Head of caudate nucleus (tissue), 42 donors: ENCODE results near the gene RBM22.

Experiments used
- DNase-seq, 42 donors: peaks; one replicate each; pipeline versions ENCODE4 v3.0.0 to v3.0.0-alpha.2; 2020 to 2021; ENCODE audit warnings: mixed read lengths in 7 of 42
- intact Hi-C: fragments of 100-400 bp; cut with DNase I; formaldehyde crosslinking; loops from one replicate; pipeline ENCODE4 v1.15.0; 2022

Gene RBM22

DNA sequence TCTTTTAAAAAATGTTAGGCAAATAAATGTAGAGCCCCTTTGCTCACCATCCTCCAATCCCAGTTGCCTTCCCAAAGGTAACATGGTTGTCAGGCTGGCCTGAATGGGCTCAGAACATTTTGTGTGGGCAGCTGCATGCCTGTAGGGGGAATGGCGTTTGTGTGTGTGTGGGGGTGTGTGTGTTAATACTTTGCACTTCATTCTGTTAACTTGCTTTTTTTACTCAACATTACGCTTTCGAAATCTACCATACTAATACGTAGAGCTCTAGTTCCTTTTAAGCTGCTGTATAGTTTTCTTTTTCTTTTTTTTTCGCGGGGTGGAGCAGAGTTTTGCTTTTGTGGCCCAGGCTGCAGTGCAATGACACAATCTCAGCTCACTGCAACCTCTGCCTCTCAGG, 25.8 kb downstream of the RBM22 start:
- DNase-seq = peak in 2 of 42 donors; percentile 25 to 26
- intact Hi-C loops = no loop called here

DNA sequence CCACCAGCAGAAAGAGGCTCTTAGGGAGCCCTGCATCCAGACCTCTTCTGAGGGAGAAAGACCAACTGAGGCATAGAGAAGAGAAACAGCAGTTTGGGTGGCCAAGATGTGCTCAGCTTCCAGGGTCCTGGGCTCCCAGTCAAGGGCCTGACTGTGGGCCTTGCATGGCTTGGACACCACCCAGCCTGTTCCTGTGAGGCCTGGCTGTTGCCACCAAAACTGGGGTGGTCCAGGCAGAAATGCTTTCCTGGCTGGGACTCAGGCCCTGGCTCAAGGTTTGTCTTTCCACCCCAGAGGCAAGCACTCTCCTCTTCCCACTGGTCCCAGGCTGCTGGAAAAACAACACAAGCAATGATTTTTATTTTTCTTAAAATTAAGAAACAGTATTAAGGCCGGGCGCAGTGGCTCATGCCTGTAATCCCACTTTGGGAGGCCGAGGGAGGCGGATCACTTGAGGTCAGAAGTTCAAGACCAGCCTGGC, 26.5 kb downstream of the RBM22 start:
- intact Hi-C loops = no loop called here
- DNase-seq = peak in 6 of 42 donors; percentile 25 to 53 (median 42)

DNA sequence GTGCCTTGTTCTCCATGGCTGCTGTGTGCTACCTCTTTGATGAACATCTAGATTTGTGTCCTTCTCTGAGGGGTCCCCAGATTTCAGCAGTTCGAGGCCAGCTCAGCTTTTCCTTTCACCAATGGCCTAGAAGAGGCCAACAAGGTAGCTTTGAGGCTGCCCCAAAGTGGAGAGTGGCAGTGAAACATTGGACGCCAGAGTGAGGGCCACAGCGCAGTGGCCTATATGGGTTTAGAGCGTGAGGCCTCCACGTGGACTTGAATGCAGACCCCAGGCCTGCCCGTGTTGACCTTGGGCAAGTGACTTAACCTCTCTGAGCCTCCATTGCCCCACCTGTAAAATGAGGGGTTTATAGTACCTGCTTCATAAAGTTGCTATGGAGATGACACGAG, 28.0 kb downstream of the RBM22 start:
- DNase-seq = no peak
- intact Hi-C loops = no loop called here

DNA sequence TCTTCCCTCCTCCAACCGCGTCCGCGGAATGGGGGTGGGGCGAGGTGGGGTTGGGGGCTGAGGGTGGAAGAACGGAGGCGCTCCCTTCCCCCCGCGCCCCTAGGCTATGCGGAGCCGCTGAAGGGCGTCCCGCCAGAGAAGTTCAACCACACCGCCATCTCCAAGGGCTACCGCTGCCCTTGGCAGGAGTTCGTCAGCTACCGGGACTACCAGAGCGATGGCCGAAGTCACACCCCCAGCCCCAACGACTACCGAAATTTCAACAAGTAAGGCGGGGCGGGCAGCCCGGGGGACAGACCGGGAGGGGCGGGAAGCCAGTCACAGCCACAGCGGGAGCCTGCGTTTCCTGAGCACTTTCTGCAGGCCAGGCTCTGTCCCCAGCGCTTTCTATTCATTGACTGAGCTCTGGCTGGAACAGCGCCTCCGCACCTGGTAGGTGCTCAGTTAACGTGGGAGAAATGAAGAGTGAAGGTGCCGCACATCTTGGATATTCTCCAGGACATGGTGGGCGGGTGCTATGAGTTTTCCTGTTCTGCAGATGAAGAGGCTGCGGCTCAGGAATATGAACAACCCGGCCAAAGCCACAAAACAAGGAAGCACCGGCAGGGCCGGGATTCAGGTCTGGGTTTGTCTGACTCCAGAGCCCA, 28.5 kb downstream of the RBM22 start:
- intact Hi-C loops = no loop called here
- peak in 40 of 42 donors; percentile 31 to 91 (median 66) for DNase-seq

DNA sequence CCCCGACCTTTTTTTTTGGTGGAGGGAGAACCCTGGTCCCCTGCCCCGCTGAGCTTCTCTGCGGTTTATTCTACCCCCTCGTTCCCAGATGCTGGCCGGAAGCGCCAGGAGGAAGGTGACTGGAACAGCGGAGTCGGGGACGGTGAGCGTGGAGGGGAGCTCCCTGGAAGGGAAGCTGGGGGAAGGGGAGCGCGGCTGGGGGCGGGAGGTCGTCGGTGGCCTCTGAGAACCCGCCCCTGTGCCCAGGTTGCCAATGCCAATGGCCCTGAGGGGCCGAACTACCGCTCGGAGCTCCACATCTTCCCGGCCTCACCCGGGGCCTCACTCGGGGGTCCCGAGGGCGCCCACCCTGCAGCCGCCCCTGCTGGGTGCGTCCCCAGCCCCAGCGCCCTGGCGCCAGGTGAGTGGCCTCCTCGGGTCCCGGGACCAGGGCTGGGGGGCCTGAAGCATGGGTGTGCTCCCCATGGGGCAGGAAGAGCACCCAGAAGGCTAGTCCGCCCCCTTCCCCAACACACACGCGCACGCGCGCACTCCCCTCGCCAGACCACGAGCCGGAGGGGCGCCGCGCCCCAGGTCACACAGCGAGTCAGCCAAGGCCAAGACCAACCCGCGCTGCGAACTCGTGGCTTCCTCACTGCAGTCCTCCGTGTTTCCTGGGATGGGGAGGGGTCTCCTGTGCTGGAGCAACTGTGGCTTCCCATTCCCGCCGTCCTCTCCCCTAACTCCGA, 29.2 kb downstream of the RBM22 start:
- peak in 3 of 42 donors; percentile 37 to 47 (median 42) for DNase-seq
- intact Hi-C loops = no loop called here

DNA sequence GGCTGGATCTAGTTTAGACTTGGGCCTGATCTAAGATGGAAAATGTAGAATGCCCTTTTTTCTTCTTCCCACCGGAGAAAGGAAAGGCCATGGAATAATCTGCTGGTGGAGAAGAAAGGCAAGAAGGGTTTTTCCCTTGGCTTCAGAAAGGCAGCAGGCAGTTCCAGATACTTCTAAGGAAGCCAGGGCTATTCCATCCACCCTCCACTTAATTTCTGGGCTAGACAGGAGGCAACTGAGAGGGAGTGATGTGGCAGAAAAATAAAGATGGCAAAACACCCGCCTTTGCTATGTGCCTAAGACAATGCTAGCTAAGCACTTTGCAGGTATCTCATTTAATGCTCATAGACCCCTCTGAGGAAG, 29.9 kb downstream of the RBM22 start:
- intact Hi-C loops = no loop called here
- DNase-seq = peak in 1 of 42 donors; percentile 7

DNA sequence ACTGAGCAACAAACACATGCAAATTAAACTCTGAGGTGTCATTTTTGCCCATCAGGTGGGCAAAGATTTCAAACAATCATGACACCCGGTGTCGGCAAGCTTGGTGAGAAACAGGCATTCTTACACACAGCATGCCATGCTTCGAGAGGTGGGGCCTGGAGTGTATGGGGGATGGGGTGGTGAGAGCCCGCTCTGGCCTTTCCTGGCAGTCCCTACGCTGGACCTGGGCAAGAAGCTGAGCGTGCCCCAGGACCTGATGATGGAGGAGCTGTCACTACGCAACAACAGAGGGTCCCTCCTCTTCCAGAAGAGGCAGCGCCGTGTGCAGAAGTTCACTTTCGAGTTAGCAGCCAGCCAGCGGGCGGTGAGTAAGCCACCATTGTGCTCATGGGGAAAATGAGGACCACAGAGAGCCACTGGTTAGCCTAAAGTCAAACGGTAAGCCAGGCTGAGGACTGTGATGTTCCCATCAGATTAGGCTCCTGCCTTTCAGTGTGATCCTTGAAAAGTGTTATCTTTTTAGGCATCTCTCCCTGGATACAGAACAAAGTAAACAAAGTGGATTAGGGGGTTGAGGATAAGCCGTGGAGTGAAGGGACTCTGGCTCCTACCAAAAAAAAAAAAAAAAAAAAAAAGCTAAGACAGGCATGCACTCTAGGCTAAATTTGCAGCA, 30.5 kb downstream of the RBM22 start:
- intact Hi-C loops = no loop called here
- no peak for DNase-seq

DNA sequence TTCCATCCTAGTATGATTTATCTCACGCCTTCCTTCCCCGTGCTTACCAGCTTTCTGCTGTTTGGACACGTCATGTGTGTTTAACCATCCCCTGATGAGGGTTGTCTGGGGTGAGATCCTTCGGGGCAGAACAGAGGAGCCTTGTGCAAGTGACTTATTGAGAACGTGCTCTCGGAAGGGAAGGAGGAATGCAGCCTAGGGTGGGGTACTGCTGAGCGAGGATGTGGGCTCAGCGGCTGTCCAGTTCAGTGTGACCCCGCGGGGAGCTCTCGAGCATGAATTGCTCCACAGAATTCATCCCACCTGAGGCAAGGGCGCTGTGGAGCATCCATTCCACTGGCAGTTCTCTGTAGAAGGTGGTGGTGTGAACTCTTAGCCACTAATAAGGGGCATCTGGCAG, 35.8 kb downstream of the RBM22 start:
- DNase-seq = peak in 4 of 42 donors; percentile 11 to 37 (median 14)
- intact Hi-C loops = no loop called here

DNA sequence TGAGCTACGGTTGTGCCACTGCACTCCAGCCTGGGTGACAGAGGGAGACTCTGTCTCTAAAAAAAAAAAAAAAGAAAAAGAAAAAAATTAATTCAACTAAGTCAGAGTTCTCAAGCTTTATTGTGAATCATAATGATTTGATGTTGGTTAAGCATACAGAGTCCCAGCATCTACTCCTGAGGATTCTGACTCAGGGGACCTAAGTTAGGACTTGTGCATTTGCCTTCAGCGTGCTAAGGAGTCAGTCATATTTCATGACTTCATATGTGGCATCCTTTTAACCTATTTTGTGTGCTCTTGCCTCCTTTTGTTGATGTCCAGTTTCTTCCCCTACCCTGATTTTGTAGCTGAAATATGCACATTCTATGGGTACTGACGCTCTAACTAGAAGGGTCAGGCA, 36.9 kb downstream of the RBM22 start:
- DNase-seq = no peak
- intact Hi-C loops = no loop called here

DNA sequence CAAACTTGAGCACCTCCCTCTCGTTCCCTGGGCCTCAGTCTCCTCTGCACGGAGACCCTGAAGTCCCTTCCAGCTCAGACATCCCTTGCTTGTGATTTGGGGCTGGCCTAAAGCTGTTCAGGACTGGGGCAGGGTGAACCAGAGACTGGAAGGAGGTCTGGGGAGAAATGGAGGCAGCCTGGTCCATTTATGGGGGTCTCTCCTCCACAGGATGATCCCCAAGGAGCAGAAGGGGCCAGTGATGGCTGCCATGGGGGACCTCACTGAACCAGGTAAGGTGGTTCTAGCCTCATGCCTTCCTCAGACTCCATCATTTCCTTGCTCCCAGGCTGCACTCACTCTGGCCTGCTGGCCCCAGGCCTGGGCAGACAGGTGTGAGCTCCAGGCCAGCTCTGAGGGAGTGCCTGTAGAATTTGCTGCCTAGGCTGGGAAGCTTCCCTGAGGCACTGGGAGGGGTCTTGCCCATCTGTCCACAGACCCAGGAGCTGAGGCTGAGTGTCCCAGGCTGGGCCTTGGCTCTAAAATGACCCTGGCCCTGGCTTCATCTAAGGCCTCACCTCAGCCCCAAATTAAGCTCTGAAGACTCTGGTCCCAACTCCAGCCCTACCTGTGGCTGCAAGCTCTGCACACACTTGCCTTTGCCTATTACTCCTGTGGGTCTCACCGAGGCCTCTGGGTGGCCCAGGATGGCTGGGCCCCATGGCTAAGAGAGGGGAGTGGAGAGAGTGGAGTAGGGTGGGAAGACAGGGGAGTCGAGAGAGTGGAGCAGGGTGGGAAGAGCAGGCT, 37.9 kb downstream of the RBM22 start:
- peak in 3 of 42 donors; percentile 4 to 25 (median 7) for DNase-seq
- intact Hi-C loops = no loop called here

DNA sequence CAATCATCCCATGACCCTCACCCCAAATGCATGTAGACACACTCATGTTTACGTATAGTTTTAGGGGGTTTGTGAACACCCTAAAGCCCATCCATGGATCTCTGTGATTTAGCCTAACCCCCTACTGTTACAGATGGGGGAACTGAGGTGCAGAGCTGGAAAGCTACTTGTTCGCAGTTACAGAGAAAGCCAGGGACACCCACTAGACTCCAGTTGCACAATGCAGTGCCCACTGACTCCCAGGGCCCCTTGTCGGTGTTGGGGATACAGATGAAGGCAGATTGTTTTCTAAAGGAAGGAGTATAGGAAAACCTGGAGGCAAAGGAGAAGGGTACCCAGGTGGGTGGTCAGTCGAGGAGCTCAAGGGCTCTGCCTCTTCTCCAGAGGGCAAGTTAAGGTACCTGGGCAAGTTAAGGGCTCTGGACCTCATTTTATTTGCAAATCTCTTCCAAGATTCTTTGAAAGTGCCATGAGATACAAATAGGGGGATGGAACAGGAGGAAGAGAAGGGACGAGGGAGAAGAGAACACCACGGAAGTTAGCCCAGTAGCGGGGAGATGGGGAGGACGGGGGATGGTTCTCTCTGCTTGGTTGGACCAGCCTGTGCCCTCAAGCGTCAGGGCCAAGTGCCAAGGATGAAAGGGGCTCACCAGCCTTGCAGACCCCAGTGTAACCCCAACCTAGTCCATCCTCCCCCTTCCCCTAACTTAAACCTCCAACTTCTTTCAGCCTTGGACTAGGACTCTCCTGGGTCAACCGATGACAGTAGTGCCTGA, 38.9 kb downstream of the RBM22 start:
- peak in 1 of 42 donors; percentile 9 for DNase-seq
- intact Hi-C loops = no loop called here

DNA sequence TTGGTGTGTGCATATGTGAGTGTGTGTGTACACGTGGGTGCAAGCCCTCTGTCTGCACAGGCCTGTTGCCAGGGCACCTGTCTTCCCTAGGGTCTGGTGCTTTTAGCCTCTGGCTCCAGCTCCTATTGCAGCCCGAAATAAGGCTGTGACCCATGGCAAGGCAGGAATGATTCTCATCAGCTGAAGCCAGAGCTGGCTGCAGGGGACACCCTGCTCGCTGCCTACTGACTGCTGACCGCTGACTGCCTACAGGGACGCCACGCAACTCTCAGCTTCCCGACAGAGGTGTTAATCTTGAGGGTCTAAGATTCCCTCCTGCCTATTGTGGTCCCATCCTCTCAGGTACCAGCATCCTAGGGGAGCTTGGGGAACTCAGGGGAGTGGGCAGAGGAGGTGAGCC, 39.8 kb downstream of the RBM22 start, which contains the start of gene MYOZ3:
Gene MYOZ3 (plus strand): TSS at position 166 of the 400 bp plus-strand sequence. CDS start 1,691 bp downstream, outside the sequence.
- intact Hi-C loops = no loop called here
- DNase-seq = peak in 1 of 42 donors; percentile 25

DNA sequence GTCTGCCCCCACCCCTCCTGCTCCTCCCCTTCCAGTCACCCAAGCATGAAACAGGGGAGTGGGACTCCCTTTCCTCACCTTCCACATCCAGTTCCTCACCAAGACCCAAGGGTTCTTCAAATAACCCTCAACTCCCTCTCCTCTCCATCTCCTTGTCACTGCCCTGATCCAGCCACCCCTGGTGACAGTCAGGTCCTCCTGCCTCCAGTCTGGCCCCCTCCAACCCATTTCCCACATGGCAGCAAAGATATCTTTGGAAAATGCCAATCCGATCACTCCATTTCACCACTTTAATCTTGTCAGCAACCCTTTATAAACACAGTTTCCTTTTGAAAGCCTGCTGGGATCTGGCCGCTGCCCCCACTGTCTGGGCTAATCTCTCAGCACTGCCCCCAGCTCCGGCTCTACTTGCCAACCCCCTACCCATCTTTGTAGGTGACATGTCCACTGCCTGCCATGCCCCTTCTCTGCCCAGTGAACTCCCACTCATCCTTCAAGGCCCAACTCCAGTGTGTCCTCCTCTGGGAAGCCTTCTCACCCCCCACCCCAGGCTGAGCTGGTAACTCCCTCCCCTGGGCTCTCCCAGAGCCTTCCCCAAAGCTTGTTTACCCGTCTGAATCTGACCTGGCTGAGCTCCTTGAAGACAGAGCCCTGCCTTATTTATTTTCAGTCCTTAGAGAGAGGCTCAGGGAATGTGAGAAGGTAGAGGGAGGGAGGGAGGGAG, 40.6 kb downstream of the RBM22 start:
- intact Hi-C loops = no loop called here
- DNase-seq = peak in 3 of 42 donors; percentile 0 to 31 (median 4)

DNA sequence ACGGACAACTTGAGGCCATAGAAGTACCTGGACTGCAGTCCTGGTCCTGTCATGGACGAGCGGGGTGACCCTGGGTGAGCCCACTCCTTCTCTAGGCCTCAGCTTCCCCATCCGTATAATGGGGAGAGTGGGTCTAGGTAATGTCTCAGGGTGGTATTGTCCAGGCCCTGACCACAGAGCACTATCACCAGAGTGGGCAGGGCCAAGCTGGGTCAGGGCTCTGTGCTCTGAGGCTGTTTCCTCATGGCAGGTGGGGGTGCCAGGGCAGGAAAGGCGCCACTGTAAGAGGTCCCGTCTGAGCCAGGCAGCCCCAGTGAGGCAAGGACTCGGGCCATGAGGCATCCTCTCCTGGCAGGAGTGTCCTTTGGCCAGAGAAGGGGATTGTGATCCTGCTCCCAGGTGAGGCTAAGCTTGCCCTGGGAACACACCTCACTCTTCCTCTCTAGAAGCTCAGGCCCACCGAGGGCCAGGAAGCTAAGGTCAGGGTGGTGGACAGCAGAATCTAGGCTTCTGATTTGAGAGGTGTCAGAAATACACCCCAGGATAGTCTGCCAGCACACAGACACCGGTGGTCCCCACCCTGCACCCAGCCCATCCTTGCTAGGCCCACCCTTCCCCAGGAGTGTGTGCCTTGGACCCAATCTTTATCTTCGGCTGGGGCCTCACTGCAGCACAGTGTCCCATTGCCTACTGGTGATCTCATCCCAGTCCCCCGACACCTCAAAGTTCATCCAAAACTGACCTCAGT, 41.3 kb downstream of the RBM22 start:
- peak in 5 of 42 donors; percentile 9 to 34 (median 14) for DNase-seq
- intact Hi-C loops = loop anchor here (5.0 to 10.0 kb wide), 2 partner anchors 97 to 205 kb away; no protein-coding TSS in a partner anchor

DNA sequence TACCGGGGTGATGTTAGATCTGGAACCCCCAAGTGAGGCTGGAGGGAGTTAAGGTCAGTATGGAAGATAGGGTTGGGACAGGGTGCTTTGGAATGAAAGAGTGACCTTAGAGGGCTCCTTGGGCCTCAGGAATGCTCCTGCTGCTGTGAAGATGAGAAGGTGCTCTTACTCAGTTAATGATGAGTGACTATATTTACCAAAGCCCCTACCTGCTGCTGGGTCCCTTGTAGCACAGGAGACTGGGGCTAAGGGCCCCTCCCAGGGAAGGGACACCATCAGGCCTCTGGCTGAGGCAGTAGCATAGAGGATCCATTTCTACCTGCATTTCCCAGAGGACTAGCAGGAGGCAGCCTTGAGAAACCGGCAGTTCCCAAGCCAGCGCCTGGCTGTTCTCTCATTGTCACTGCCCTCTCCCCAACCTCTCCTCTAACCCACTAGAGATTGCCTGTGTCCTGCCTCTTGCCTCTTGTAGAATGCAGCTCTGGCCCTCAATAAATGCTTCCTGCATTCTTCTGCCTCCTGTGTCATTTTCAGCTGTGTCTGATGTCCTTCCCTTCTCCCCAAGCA, 42.1 kb downstream of the RBM22 start:
- intact Hi-C loops = loop anchor here (5.0 to 10.0 kb wide), 2 partner anchors 96 to 204 kb away; no protein-coding TSS in a partner anchor
- DNase-seq = peak in 4 of 42 donors; percentile 11 to 21 (median 13)

DNA sequence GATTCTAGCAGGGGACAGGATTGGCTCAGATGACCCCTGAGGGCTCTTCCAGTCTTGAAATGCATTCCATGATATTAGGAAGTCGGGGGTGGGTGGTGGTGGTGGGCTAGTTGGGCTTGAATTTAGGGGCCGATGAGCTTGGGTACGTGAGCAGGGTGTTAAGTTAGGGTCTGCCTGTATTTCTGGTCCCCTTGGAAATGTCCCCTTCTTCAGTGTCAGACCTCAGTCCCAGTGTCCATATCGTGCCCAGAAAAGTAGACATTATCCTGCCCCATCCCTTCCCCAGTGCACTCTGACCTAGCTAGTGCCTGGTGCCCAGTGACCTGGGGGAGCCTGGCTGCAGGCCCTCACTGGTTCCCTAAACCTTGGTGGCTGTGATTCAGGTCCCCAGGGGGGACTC, 42.7 kb downstream of the RBM22 start:
- peak in 1 of 42 donors; percentile 16 for DNase-seq

More for the DNA sequence above, 42.7 kb downstream of the RBM22 start:
- intact Hi-C loops = loop anchor here (5.0 to 10.0 kb wide), 2 partner anchors 96 to 203 kb away; no protein-coding TSS in a partner anchor
